Activated CD8-positive, alpha-beta memory T cell treated with anti-CD3 and anti-CD28 coated beads for 36 hours (primary cell): ENCODE measurements around the gene TPSB2. TPM values are rescaled to one million over a fixed set of nuclear protein-coding genes. Genes with fewer than 3 reads are reported as not detected.
"Not testable (repeated sequence)": the region's sequence is repeated elsewhere in the genome, so short reads cannot be mapped to it uniquely, and the experiment has no call there.

Experiments
- CTCF ChIA-PET: fragments of 350-600 bp; sonication (Branson Sonifier 250); formaldehyde crosslinking; loops from one replicate; lab custom pipeline; 2021; ENCODE audit warnings: antibody characterized with exemption; lab: Charles Lee
- POLR2A ChIA-PET: fragments of 350-600 bp; sonication (Branson Sonifier 250); formaldehyde crosslinking; loops from one replicate; lab custom pipeline; 2021; ENCODE audit warnings: antibody characterized with exemption; lab: Charles Lee
- total RNA-seq, 2 experiments: library from RNA; stranded (reverse); gene quantifications; one replicate each; pipeline ENCODE4 v1.2.3, GENCODE V29; 2021

The TPSB2 gene
- total RNA-seq, 2 experiments from 2014 or later: not detected

DNA sequence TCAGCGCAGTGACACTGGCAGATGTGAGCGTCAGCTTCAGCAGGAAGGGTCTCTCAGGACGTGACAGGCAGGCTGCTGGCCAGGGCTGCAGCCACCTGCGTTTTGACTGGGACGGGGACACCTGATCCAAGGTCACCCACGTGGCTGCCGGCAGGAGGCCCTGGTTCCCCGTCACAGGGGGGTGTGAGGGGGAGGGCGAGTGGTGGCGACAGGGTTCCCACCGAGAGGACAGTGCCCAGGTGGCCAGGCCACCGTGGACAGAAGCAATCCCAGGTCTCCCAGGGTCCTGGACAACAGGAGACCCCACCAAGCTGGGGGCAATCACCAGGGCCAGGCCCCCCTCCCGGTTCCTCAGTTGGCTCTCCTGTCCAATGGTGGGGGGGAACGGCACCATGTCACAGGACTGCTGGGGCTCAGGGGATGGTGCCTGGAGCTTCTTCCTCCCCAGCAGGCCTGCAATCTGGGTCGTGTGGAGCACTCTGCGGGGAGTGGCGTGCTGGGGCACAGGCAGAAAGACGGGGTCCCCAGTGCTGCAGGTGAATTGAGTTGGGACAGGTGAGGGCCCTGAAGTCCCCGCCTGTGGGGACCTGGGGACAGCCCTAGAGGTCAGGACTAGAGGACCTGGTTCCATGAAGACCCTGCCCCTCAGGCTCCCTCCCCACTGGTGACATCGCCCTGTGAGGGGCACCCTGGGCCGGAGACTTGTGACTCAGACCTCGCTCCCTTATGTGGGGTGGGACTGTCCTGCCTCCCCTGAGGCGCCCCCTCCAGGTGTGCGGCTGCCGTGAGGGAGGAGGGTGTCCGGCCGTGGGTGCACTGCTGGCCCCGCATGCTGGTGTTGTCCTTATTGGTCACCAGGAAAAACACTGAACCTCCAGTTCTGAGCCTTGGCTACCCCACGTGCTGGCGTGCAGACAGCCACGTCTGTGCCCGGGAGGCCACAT lies 14.2 kb upstream of the TPSB2 start:
- CTCF ChIA-PET, POLR2A ChIA-PET: not testable (repeated sequence)

DNA sequence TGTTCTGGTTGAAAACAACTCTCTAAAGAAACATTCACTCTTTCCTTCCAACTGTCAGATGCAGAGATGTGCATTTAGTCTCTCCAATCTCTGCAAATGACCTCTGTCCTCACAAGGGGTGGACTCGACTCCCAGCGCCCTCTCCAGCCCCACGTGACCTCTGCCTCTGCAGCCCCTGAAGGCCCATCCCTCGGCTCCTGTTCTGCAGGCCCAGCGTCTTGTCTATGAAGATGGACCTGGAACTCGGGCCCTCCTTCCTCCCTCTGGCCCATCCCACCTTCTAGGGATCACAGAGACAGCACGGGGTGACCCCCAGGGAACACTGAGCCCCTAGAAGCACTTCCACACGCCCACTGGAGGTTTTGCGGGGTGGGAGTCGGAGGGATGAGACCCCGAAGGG lies 13.4 kb upstream of the TPSB2 start:
- POLR2A ChIA-PET, CTCF ChIA-PET: not testable (repeated sequence)

DNA sequence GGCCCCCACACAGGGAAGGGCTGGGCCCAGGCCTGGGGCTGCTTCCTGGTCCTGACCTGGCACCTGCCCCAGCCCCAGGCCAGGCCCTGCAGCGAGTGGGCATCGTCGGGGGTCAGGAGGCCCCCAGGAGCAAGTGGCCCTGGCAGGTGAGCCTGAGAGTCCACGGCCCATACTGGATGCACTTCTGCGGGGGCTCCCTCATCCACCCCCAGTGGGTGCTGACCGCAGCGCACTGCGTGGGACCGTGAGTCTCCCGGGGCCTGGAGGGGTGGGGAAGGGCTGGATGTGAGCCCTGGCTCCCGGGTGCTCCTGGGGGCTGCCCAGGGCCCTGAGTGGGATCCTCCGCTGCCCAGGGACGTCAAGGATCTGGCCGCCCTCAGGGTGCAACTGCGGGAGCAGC lies 11.1 kb upstream of the TPSB2 start:
- CTCF ChIA-PET, POLR2A ChIA-PET: not testable (repeated sequence)

DNA sequence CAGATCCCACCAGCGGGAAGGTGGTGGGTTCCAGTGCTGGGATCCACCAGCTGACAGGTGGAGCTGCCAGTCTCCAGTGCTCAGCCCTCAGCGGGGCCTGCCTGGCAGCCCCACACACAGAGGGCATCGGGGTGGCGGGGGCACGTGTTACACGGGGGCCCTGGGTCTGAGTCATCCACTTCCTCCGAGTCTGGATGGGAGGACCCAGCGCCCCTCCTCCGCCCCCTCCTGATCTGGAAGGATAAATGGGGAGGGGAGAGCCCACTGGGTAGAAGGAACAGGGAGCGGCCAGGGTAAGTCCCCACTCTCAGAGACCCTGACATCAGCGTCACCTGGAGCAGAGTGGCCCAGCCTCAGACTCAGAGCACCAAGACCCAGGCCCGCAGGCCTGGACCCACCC lies 10.5 kb upstream of the TPSB2 start, which contains the start of gene TPSAB1:
Gene TPSAB1, plus strand, starts transcription at position 270 of the 400 bp plus-strand sequence. CDS start 234 bp downstream, outside the sequence.
- CTCF ChIA-PET: not testable (repeated sequence)

DNA sequence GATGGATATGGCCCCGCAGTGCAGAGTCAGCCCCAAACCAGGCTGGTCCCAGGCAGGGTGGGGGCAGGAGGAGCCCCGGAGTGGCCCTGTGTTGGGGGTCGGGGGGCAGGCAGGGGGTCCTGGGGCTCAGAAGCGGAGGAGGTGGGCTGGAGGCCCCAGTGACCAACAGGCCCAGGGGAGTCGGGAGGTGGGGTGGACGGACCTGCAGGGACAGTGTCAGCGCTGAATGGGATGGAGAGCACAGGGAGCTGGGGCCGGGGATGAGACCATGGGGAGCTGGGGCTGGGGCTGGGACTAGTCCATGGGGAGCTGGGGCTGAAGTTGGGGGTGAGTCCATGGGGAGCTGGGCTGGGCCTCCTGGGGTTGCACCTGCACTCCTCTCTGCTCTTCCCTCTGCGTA lies 9.6 kb upstream of the TPSB2 start:
- CTCF ChIA-PET, POLR2A ChIA-PET: not testable (repeated sequence)

More for the DNA sequence above, 10.5 kb upstream of the TPSB2 start, which contains the start of gene TPSAB1:
- POLR2A ChIA-PET: not testable (repeated sequence)

DNA sequence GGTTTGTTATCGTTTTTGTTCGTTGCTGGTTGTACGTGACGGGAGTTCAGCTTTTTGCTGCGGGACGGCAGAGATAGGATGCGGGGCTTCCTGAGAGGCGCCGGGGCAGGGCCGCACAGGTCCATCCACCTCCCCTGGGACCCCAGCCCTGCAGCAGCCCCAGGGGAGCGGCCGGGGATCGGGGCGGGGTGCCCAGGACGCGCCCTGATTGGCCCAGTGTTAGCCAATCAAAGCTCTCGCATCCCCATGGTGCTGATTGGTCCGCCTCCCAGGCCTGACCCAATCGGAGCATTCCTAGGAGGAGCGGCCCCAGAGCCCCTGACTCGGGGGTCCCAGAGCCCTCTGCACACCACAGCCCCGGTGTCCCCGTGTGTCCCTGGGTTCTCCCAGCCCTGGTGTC lies 8.9 kb upstream of the TPSB2 start:
- CTCF ChIA-PET: interaction anchor here (0.6 kb wide), 1 partner anchor 186 kb away, joined by 3 read pairs; no protein-coding TSS in a partner anchor

DNA sequence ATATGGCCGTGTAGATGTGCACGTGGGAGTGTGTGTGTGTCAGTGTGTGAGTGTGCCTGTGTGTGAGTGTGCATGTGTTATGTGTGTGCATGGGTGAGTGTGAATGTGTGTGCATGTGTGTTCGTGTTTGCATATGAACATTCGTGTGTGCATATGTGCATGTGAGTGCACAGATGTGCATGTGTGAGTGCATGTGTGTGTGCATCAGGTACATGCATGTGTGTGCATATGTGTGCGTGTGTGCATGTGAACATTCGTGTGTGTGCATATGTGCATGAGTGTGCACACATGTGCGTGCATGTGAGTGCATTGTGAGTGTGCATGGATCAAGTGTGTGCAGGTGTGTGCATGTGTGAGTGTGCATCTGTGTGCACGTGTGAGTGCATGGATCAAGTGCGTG lies 8.0 kb upstream of the TPSB2 start:
- POLR2A ChIA-PET: no interaction called here

More for the DNA sequence above, 8.9 kb upstream of the TPSB2 start:
- POLR2A ChIA-PET: not testable (repeated sequence)

DNA sequence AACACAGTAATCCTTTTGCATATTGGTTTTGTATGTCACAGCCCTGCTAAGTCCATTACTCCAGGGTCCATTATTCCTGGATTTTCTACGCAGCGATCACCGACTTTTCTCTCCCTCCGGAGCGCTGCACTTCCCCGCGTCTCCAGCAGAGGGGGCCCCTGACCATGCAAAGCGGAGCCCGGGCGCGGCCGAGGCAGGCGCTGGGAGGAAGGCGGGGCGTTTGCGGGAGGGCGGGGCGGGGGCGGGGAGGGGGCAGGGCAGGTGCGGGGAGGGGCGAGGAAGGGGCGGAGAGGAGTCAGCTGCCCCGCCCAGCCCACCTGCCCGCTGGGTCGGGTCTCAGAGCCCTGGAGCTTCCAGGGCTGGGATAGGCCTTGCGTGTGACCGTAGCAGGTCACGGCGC lies 6.7 kb upstream of the TPSB2 start:
- POLR2A ChIA-PET, CTCF ChIA-PET: not testable (repeated sequence)

More for the DNA sequence above, 8.0 kb upstream of the TPSB2 start:
- CTCF ChIA-PET: no interaction called here

DNA sequence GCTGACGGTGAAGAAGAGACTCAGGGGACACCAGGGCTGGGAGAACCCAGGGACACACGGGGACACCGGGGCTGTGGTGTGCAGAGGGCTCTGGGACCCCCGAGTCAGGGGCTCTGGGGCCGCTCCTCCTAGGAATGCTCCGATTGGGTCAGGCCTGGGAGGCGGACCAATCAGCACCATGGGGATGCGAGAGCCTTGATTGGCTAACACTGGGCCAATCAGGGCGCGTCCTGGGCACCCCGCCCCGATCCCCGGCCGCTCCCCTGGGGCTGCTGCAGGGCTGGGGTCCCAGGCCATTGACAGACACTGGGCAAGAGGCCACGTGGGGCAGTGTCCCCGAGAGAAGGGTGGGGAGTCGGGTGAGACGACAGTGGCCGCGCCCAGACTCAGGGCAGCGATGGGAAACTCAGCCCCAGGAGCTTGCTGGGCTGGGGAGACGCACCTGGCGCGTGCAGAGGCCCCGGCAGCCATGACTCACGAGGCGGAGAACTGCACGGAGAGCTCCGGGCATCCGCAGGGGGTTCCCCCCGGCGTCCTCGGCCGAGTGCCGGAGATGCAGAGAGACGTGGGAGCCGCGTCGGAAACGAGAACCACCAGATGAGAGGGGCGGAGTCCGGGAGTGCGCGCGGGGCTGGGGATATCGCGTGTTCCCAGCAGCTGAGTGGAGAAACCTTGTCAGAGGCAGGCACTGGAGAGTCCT lies 2.2 kb upstream of the TPSB2 start:
- CTCF ChIA-PET, POLR2A ChIA-PET: not testable (repeated sequence)

DNA sequence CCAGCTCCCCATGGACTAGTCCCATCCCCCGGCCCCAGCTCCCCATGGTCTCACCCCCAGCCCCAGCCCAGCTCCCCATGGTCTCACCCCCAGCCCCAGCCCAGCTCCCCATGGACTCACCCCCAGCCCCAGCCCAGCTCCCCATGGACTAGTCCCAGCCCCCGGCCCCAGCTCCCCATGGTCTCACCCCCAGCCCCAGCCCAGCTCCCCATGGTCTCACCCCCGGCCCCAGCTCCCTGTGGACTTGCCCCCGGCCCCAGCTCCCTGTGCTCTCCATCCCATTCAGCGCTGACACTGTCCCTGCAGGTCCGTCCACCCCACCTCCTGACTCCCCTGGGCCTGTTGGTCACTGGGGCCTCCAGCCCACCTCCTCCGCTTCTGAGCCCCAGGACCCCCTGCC lies 1.3 kb upstream of the TPSB2 start:
- POLR2A ChIA-PET, CTCF ChIA-PET: not testable (repeated sequence)

DNA sequence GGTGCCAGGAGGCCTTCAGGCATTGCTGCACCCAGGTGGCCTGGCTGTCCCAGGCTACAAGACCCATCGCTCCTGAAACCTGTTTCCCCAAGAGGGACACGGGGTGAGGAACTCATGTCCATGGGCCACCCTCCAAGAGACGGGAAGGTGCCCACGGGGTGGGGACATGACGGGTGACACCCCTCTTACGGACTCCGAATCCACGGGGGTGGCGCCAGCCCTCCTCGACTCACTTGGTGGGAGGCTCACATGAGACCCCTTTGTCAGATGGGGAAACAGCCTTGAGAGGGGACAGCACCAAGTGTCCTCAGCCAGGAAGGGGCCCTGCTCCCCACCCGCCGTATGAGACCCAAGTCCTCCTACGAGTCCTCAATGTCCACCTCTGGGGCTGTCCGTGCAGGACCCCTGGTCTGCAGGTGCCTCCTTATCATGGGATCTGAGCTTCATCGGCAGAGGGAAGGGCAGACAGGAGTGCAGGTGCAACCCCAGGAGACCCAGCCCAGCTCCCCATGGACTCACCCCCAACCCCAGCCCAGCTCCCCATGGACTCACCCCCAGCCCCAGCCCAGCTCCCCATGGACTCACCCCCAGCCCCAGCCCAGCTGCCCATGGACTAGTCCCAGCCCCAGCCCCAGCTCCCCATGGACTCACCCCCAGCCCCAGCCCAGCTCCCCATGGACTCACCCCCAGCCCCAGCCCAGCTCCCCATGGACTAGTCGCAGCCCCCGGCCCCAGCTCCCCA lies 658 bp upstream of the TPSB2 start:
- POLR2A ChIA-PET, CTCF ChIA-PET: not testable (repeated sequence)

DNA sequence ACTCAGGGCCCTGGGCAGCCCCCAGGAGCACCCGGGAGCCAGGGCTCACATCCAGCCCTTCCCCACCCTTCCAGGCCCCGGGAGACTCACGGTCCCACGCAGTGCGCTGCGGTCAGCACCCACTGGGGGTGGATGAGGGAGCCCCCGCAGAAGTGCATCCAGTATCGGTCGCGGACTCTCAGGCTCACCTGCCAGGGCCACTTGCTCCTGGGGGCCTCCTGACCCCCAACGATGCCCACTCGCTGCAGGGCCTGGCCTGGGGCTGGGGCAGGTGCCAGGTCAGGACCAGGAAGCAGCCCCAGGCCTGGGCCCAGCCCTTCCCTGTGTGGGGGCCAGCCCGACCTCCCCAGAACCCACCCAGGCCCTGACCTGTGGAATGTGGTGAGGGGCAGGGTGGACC lies 508 bp downstream of the TPSB2 start:
- POLR2A ChIA-PET, CTCF ChIA-PET: not testable (repeated sequence)

DNA sequence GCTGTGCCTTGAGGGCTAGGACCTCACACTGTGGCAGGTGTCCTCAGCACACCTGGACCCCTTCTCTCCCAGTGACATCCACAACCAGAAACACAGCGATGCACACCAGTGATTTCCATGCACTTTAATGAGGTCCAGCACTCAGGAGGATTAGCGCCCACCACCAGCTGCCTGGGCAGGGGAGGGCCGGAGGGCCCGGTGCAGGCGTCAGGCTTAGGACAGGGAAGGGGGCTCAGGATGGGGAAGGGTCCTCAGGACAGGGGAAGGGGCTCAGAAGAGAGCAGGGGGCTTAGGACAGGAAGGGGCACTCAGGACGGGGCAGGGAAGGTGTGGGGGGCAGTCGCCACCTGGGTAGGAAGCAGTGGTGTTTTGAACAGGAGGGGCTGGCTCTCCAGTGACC lies 1.8 kb downstream of the TPSB2 start:
- POLR2A ChIA-PET, CTCF ChIA-PET: not testable (repeated sequence)

DNA sequence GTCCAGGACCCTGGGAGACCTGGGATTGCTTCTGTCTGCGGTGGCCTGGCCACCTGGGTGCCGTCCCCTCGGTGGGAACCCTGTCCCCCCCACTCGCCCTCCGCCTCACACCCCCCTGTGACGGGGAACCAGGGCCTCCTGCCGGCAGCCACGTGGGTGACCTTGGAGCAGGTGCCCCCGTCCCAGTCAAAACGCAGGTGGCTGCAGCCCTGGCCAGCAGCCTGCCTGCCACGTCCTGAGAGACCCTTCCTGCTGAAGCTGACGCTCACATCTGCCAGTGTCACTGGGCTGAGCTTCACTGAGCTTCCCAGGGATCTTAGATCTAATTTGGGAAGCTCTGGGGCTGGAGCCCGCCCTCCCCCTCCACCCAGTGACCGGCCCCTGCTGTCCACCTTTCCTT lies 3.3 kb downstream of the TPSB2 start:
- CTCF ChIA-PET, POLR2A ChIA-PET: not testable (repeated sequence)

DNA sequence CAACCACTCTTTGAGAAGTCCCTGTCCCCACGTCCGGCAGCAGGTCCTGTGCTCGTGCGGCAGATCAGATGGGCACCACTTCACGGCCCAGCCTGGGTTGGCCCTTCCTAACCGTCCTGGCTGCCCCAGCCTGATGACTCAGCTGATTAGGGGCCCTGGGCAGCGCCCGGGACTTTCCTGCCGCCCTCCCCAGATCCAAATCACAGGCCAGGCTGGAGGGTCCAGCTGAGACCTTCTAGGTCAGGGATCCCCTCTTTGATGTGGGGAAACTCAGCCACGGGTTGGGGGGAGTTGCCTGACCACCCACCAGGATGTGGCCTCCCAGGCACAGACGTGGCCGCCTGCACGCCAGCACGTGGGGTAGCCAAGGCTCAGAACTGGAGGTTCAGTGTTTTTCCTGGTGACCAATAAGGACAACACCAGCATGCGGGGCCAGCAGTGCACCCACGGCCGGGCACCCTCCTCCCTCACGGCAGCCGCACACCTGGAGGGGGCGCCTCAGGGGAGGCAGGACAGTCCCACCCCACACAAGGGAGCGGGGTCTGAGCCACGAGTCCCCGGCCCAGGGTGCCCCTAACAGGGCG lies 4.2 kb downstream of the TPSB2 start:
- POLR2A ChIA-PET, CTCF ChIA-PET: not testable (repeated sequence)

DNA sequence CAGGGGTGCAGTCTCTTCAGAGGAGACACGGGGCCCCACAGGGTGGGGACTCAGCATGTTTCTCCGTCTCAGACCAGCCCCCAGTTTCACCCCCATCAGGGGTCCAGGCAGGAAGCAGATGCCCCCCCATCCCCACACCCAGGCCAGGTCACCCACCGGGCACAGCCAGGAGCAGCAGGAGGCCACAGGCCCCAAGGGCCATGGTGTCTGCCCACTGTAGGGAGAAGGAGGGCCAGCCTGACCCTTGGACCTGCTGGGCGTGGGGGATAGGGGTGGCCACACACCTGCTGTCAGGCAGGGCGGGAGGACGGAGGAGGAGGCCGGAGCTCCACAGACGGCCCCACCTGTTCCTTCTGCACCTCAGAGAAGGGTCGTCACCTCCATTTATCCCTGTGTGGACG lies 4.9 kb downstream of the TPSB2 start, which contains the start of gene TPSG1:
Gene TPSG1, minus strand, starts transcription at position 218 of the 401 bp plus-strand sequence. Its CDS starts 16 bp downstream, at position 202.
- ChIA-PET POLR2A (no interaction called here), CTCF (interaction anchor here (0.6 kb wide), 1 partner anchor 22 kb away, joined by 3 read pairs; no protein-coding TSS in a partner anchor)

DNA sequence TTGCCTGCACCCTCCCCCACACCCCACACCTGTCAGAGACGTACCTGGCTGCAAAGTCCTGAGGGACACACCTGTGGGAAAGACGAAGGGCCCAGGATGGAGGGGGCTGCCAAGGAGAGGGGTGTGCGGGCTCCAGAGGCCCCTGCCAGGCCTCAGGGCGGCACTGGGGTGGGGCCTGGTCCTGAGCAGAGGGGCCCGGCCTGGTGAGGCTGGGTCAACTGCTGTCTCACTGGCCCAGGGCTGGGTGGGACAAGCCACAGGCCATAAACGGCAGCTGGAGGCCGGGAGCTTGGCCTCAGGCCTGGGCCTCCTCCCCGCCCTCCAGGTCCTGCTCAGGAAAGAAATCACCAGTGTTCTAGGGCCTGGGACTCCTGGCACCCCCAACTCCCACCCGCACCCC lies 5.4 kb downstream of the TPSB2 start:
- ChIA-PET POLR2A (no interaction called here), CTCF (interaction anchor here (0.6 kb wide), 1 partner anchor 22 kb away, joined by 3 read pairs; no protein-coding TSS in a partner anchor)

DNA sequence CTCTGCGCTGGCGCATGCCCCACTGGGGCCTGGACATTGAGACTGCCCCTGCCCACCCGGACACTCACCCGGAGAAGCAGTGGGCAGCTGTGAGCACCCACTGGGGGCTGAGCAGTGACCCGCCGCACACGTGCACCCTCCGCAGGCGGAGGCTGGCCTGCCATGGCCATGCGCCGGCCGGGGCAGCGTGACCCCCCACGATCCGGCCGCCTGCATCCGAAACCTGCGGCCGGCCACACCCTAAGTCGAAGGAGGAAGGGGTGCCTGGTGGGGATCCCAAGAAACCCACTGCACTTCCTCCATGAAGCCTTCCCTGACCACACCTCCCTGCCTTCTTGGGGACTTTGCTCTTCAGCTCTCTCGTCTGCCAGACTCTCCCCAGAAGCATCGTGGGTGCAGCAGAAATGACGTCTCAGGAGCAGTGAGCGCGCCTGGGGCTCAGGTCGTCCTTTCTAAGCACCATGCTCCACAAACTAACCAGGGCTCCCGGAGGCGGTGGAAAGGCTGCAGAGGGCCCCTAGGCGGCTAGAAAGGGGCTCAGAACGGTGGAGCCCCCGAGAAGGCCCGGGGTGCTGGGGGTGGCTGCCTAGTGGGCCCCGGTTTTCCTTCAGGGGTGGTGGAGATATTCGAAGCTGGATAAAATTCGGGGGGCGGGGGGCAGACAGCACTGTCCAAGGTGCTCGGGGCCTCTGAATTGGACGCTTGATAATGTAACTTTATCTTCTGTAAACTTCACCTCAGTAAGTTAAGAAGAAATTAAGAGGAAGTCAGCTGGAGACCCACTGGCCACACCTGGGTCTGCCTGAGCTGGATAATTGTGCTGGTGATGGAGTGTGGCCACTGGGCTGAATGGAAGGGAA lies 6.4 kb downstream of the TPSB2 start:
- CTCF ChIA-PET: no interaction called here
- POLR2A ChIA-PET: no interaction called here
